Measurements from ENCODE around the gene MED23. TPM values are rescaled to one million over a fixed set of nuclear protein-coding genes. Genes with fewer than 3 reads are reported as not detected.

The MED23 gene
- total and polyA plus RNA-seq, 11 donors = 5.7 to 15.3 (median 11.2) TPM

DNA sequence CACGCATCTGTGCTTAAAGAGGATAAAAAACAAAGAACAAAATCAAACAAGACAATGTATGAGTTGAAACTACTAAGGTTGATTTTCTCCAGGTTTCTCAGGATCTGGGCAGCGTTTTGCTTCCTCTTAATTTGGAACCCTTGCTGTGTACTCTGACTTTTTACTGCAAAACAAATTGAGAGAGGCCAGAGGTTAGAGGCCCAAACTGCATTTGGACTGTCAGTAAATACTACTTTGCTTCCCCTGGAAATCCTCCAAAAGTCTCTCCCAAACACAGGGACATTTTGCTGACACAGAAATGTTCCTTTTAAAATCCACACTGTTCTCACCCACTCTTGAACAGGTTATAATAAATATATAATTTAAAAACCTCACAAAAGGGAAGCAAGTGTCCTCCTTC, 53.9 kb downstream of the MED23 start:
- H3K9me3 ChIP-seq = no peaks in the 10 kb centered on the region
- H3K27ac ChIP-seq = no peak overlapping the region
- H3K4me3 ChIP-seq = no peak overlapping the region
- no peaks in the 10 kb centered on the region for H3K27me3 ChIP-seq
- ATAC-seq (no peak), DNase-seq (no peak)
- no peaks in the 10 kb centered on the region for H3K4me1 ChIP-seq
- H3K36me3 ChIP-seq = peaks cover 0 to 37% (median 16%) of the 10 kb centered on the region in 9 donors
- TF ChIP-seq, protein P1, sequence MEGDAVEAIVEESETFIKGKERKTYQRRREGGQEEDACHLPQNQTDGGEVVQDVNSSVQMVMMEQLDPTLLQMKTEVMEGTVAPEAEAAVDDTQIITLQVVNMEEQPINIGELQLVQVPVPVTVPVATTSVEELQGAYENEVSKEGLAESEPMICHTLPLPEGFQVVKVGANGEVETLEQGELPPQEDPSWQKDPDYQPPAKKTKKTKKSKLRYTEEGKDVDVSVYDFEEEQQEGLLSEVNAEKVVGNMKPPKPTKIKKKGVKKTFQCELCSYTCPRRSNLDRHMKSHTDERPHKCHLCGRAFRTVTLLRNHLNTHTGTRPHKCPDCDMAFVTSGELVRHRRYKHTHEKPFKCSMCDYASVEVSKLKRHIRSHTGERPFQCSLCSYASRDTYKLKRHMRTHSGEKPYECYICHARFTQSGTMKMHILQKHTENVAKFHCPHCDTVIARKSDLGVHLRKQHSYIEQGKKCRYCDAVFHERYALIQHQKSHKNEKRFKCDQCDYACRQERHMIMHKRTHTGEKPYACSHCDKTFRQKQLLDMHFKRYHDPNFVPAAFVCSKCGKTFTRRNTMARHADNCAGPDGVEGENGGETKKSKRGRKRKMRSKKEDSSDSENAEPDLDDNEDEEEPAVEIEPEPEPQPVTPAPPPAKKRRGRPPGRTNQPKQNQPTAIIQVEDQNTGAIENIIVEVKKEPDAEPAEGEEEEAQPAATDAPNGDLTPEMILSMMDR (IDR thresholded peaks at IDR 0.05) = no peak
- no peak for TF ChIP-seq POLR2A (IDR thresholded peaks at IDR 0.05)
- WGBS, 4 donors = 62 to 74% (median 67%) methylated on average over 2 of the region's 2 CpGs
- intact Hi-C loops (cut with DNase I) = no loop called here

DNA sequence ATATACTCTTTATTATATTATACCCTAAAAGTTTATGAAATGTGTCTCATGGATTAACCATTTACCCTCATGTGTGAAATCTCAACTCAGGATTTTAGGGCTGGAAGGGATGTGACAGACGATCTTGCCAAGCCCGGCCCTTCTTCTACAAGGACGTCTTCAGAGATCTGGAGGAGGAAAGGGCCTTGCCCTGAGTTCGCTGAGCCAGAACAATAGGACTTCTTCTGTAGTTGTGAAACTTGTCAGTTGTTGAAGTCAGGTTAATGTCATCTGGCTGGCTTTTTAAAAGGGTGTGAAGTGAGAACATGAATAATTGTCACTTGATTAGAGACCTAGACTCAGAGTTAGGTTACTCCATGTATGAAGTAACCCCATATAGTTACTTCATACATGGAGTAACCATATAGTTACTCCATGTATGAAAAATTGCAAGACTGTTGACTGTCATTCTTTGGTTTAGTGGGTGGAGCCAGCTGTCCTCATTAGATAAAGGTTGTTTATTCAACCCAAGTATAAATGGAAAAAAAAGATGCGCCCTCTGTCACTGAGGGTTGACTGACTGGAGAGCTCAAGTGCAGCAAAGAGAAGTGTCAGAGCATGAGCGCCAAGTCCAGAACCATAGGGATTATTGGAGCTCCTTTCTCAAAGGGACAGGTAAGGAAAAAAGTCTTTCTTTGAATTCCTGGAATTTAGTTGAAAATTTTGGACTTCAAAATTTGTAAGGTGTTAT, 55.2 kb downstream of the MED23 start, which contains the start of gene ARG1:
TSS of gene ARG1 (plus strand) at position 541 of the 730 bp plus-strand sequence. CDS start at position 598, 57 bp downstream.
- DNase-seq (no peak), ATAC-seq (no peak)
- TF ChIP-seq, protein P1 (IDR thresholded peaks at IDR 0.05) = no peak
- TF ChIP-seq POLR2A (IDR thresholded peaks at IDR 0.05) = no peak
- intact Hi-C loops (cut with DNase I) = no loop called here
- peaks cover 0 to 27% (median 8%) of the 10 kb centered on the region in 9 donors for H3K36me3 ChIP-seq
- WGBS, 4 donors = 85 to 87% (median 86%) methylated on average over 6 of the region's 6 CpGs
- no peaks in the 10 kb centered on the region for H3K27me3 ChIP-seq
- H3K4me3 ChIP-seq = no peak within 1 kb of the TSS
- no peak within 1 kb of the TSS for H3K27ac ChIP-seq
- no peaks in the 10 kb centered on the region for H3K4me1 ChIP-seq
- no peaks in the 10 kb centered on the region for H3K9me3 ChIP-seq

DNA sequence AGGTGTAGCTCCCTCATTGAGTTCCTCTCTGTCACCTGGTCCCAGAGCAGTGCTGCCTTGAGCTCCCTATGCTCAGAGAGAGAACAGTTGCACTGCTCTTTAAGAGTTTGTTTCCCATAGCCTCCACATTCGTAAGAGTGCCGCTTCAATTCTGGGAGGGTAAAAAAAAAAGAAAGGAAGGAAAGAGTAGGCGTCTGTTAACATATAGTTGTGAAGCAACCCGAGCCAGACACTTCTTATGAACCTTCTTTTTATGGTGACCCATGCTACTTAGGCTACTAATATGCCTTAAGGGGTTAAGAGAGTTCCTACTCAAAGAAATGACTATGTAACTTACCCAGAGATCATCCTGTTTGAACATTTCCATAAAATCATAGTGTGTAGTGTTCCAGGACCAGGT, 59.3 kb downstream of the MED23 start:
- H3K9me3 ChIP-seq = no peaks in the 10 kb centered on the region
- no peak overlapping the region for H3K4me3 ChIP-seq
- H3K36me3 ChIP-seq = peaks cover 0 to 15% (median 0%) of the 10 kb centered on the region in 9 donors
- no peaks in the 10 kb centered on the region for H3K27me3 ChIP-seq
- TF ChIP-seq, protein P1 (IDR thresholded peaks at IDR 0.05) = no peak
- no peak for TF ChIP-seq POLR2A (IDR thresholded peaks at IDR 0.05)
- ATAC-seq (no peak), DNase-seq (no peak)
- no peak overlapping the region for H3K27ac ChIP-seq
- intact Hi-C loops (cut with DNase I) = no loop called here
- 71 to 77% (median 76%) methylated on average over 4 of the region's 4 CpGs for WGBS, 4 donors
- no peaks in the 10 kb centered on the region for H3K4me1 ChIP-seq

DNA sequence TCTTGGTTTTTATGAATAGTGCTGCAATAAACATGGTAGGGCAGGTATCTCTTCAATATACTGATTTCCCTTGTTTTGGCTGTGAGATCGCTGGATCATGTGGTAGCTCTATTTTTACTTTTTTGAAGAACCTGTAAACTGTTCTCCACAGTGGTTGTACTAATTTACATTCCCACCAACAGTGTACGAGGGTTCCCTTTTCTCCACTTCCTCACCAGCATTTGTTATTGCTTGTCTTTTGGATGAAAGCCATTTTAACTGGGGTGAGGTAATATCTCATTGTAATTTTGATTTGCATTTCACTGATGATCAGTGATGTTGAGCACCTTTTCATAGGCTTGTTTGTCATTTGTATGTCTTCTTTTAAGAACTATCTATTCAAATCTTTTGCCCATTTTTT, 63.0 kb downstream of the MED23 start:
- Histone ChIP-seq H3K4me1 (no peaks in the 10 kb centered on the region), H3K27me3 (no peaks in the 10 kb centered on the region), H3K9me3 (no peaks in the 10 kb centered on the region), H3K27ac (no peak overlapping the region), H3K4me3 (no peak overlapping the region), H3K36me3 (no peaks in the 10 kb centered on the region)
- TF ChIP-seq POLR2A (IDR thresholded peaks at IDR 0.05) = no peak
- TF ChIP-seq, protein P1 (IDR thresholded peaks at IDR 0.05) = no peak
- no peak for DNase-seq
- WGBS, 4 donors = 58 to 71% (median 68%) methylated on average over 2 of the region's 2 CpGs
- intact Hi-C loops (cut with DNase I) = no loop called here
- no peak for ATAC-seq
